Parathyroid adenoma (tissue), 2 donors: Measurements from ENCODE around the gene SENP2.

Experiments
- H2AFZ ChIP-seq: fragments of 300-600 bp; sonication (generic); one replicate; pipeline ENCODE4 v1.7.0; 2017; ENCODE audit warnings: antibody characterized with exemption, mild to moderate bottlenecking
- H3K27ac ChIP-seq: fragments of 300-600 bp; sonication (generic); one replicate; pipeline ENCODE4 v1.7.0; 2017
- H3K27me3 ChIP-seq: fragments of 300-600 bp; sonication (generic); one replicate; pipeline ENCODE4 v1.7.0; 2017; ENCODE audit warnings: low read length; ENCODE audit not compliant: control insufficient read depth, insufficient read depth
- H3K36me3 ChIP-seq: fragments of 300-600 bp; sonication (generic); one replicate; pipeline ENCODE4 v1.7.0; 2017; ENCODE audit warnings: low read length; ENCODE audit not compliant: control insufficient read depth, insufficient read depth
- H3K4me1 ChIP-seq: fragments of 300-600 bp; sonication (generic); one replicate; pipeline ENCODE4 v1.7.0; 2017; ENCODE audit warnings: control low read depth
- H3K4me2 ChIP-seq: fragments of 300-600 bp; sonication (generic); one replicate; pipeline ENCODE4 v1.7.0; 2017; ENCODE audit warnings: low read length
- H3K4me3 ChIP-seq: fragments of 300-600 bp; sonication (generic); one replicate; pipeline ENCODE4 v1.7.0; 2017; ENCODE audit warnings: low read depth, low read length
- H3K79me2 ChIP-seq: fragments of 300-600 bp; sonication (generic); one replicate; pipeline ENCODE4 v1.7.0; 2017; ENCODE audit warnings: control low read depth
- H3K9ac ChIP-seq: fragments of 300-600 bp; sonication (generic); one replicate; pipeline ENCODE4 v1.7.0; 2017; ENCODE audit warnings: mild to moderate bottlenecking
- H3K9me3 ChIP-seq: fragments of 300-600 bp; sonication (generic); one replicate; pipeline ENCODE4 v1.7.0; 2017; ENCODE audit warnings: low read length; ENCODE audit not compliant: control insufficient read depth
- TF ChIP-seq, protein P1 (sequence below): fragments of 300-600 bp; sonication (generic); IDR thresholded peaks from one replicate; pipeline ENCODE4 v1.7.0; 2017; ENCODE audit warnings: antibody characterized with exemption, mild to moderate bottlenecking
- donor health status: primary hyperparathyroidism.

SENP2 gene

DNA sequence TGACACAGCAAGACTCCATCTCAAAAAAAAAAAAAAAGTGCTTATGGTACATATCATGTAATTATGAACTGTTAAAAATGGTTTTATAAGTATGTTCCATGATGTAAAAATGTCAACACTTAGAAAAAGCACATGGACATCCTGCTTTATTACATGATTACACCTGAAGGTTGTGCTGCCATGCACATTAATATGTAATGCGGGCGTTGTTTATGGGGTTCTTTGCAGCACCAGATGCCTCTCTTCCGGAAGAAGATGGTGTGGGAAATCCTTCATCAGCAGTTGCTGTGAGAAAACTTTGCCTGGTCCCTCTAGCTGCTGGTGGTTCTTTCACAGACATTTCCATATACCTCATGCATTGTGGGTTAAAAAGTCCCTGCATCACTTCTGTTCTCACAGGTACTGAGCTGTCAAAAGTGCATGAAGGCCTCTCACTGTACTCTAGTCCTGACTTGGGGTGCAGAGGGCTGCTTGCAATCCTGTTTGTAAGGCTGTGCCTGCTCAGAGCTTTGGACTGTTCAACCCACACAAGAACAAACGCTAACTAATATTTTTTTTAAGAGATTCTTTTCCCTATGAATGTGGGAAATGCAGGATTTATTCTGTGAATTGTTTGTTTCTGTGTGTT is 43.6 kb downstream of the SENP2 start:
- H3K9ac ChIP-seq = no peak overlapping the region
- H3K4me1 ChIP-seq = no peaks in the 10 kb centered on the region
- H3K27ac ChIP-seq = no peak overlapping the region
- no peak overlapping the region for H3K4me2 ChIP-seq
- H3K36me3 ChIP-seq = no peaks in the 10 kb centered on the region
- TF ChIP-seq, protein P1, sequence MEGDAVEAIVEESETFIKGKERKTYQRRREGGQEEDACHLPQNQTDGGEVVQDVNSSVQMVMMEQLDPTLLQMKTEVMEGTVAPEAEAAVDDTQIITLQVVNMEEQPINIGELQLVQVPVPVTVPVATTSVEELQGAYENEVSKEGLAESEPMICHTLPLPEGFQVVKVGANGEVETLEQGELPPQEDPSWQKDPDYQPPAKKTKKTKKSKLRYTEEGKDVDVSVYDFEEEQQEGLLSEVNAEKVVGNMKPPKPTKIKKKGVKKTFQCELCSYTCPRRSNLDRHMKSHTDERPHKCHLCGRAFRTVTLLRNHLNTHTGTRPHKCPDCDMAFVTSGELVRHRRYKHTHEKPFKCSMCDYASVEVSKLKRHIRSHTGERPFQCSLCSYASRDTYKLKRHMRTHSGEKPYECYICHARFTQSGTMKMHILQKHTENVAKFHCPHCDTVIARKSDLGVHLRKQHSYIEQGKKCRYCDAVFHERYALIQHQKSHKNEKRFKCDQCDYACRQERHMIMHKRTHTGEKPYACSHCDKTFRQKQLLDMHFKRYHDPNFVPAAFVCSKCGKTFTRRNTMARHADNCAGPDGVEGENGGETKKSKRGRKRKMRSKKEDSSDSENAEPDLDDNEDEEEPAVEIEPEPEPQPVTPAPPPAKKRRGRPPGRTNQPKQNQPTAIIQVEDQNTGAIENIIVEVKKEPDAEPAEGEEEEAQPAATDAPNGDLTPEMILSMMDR = no peak
- H3K79me2 ChIP-seq = no peaks in the 10 kb centered on the region
- no peaks in the 10 kb centered on the region for H3K27me3 ChIP-seq
- H3K9me3 ChIP-seq = no peaks in the 10 kb centered on the region
- H3K4me3 ChIP-seq = no peak overlapping the region
- no peak overlapping the region for H2AFZ ChIP-seq

DNA sequence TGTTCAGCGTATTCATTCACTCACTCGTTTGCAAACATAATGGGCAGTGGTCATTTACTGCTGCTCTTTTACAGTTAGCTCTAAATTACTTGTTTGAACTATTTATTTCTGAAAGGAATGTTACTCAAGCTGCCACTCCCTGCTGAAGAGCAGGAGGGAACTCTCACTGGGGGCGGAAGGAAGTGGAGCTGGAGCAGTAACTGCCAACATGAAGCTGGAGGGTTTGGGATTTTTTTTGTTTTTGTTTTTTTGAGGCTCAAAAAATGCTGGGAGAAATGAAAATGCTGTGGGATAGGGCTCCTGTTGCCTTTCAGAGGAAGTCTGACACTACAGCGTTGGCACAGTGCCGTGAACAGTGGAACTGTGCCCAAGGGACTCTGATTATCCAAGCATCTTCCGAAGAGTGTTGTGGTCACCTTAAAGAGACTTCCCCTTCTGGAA is 44.1 kb downstream of the SENP2 start:
- no peaks in the 10 kb centered on the region for H3K79me2 ChIP-seq
- TF ChIP-seq, protein P1 = no peak
- no peaks in the 10 kb centered on the region for H3K27me3 ChIP-seq
- no peaks in the 10 kb centered on the region for H3K4me1 ChIP-seq
- H3K9ac ChIP-seq = no peak overlapping the region
- H3K27ac ChIP-seq = no peak overlapping the region
- no peaks in the 10 kb centered on the region for H3K36me3 ChIP-seq
- no peak overlapping the region for H3K4me3 ChIP-seq
- no peaks in the 10 kb centered on the region for H3K9me3 ChIP-seq
- H3K4me2 ChIP-seq = no peak overlapping the region
- no peak overlapping the region for H2AFZ ChIP-seq

- TF ChIP-seq, protein P1 = no peak
- no peaks in the 10 kb centered on the region for H3K4me1 ChIP-seq
- no peaks in the 10 kb centered on the region for H3K27me3 ChIP-seq
- H3K9me3 ChIP-seq = no peaks in the 10 kb centered on the region
- no peaks in the 10 kb centered on the region for H3K79me2 ChIP-seq
- H3K4me3 ChIP-seq = no peak overlapping the region
- H3K27ac ChIP-seq = no peak overlapping the region
- no peak overlapping the region for H3K4me2 ChIP-seq
- H2AFZ ChIP-seq = no peak overlapping the region
- no peaks in the 10 kb centered on the region for H3K36me3 ChIP-seq
- H3K9ac ChIP-seq = no peak overlapping the region
Measured at GRCh38 chr3:185631108-185631507, 45.0 kb downstream of the SENP2 start.

GRCh38 chr3:185631508-185632206 is 45.6 kb downstream of the SENP2 start:
- no peak overlapping the region for H3K27ac ChIP-seq
- no peak overlapping the region for H3K9ac ChIP-seq
- TF ChIP-seq, protein P1 = no peak
- H3K4me2 ChIP-seq = no peak overlapping the region
- H3K4me1 ChIP-seq = no peaks in the 10 kb centered on the region
- H3K36me3 ChIP-seq = no peaks in the 10 kb centered on the region
- H2AFZ ChIP-seq = no peak overlapping the region
- H3K27me3 ChIP-seq = no peaks in the 10 kb centered on the region
- H3K9me3 ChIP-seq = no peaks in the 10 kb centered on the region
- no peak overlapping the region for H3K4me3 ChIP-seq
- H3K79me2 ChIP-seq = no peaks in the 10 kb centered on the region

DNA sequence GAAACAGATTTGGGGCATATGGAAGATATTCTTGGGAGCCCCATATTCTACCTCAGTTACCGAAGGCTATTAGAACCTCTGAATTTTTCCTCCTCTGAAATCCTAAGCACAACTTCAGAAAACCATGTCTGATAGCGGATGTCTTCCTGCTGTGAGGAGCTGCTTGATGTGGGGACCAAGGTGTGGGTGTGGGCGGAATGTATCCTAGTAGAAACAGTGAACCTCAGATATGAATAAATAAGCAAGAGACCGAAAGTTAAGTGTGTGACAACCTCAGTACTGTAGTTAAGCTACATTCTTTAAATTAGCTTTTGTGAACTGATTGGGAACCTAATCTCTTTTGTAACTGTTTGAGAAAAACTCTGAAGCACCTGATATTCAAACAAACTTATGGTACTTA is 46.9 kb downstream of the SENP2 start:
- Histone ChIP-seq H3K79me2 (no peaks in the 10 kb centered on the region), H3K4me1 (no peaks in the 10 kb centered on the region), H3K27me3 (no peaks in the 10 kb centered on the region)

More for the DNA sequence above, 46.9 kb downstream of the SENP2 start:
- H3K27ac ChIP-seq = no peak overlapping the region
- TF ChIP-seq, protein P1 = no peak
- H3K36me3 ChIP-seq = no peaks in the 10 kb centered on the region
- H2AFZ ChIP-seq = no peak overlapping the region
- H3K9me3 ChIP-seq = no peaks in the 10 kb centered on the region
- no peak overlapping the region for H3K4me2 ChIP-seq
- H3K9ac ChIP-seq = no peak overlapping the region
- no peak overlapping the region for H3K4me3 ChIP-seq
